Loucy (cell line): ENCODE results near the gene ASB14.

ENCODE experiments used
- H2AFZ ChIP-seq: fragments of 200-600 bp; sonication (generic); 2 replicates; pipeline ENCODE4 v1.6.0; 2016; ENCODE audit warnings: antibody characterized with exemption, mild to moderate bottlenecking, low read length, moderate library complexity
- H3F3A ChIP-seq: fragments of 200-600 bp; 2 replicates; pipeline ENCODE4 v1.6.0; 2016; ENCODE audit warnings: antibody characterized with exemption, low read depth, mild to moderate bottlenecking
- H3K27me3 ChIP-seq: fragments of 200-600 bp; sonication (generic); 2 replicates; pipeline ENCODE4 v1.6.1; 2014; ENCODE audit warnings: low read length, mild to moderate bottlenecking; ENCODE audit not compliant: insufficient read depth, poor library complexity, severe bottlenecking
- H3K36me3 ChIP-seq: fragments of 200-600 bp; sonication (generic); 2 replicates; pipeline ENCODE4 v1.6.1; 2016; ENCODE audit warnings: low read length; ENCODE audit not compliant: insufficient read depth
- H3K4me1 ChIP-seq: fragments of 200-600 bp; sonication (generic); 2 replicates; pipeline ENCODE4 v1.5.1; 2014; ENCODE audit warnings: low read length, mild to moderate bottlenecking; ENCODE audit not compliant: insufficient read depth, poor library complexity, severe bottlenecking
- H3K4me2 ChIP-seq: fragments of 200-600 bp; sonication (generic); 2 replicates; pipeline ENCODE4 v1.6.0; 2014; ENCODE audit warnings: antibody characterized with exemption, low read length, low read depth, mild to moderate bottlenecking; ENCODE audit not compliant: poor library complexity, severe bottlenecking
- H3K4me3 ChIP-seq: fragments of 200-600 bp; sonication (generic); 2 replicates; pipeline ENCODE4 v1.5.1; 2014; ENCODE audit warnings: low read length, mild to moderate bottlenecking, mixed read lengths; ENCODE audit not compliant: poor library complexity, severe bottlenecking
- H3K79me2 ChIP-seq: fragments of 200-600 bp; sonication (generic); 2 replicates; pipeline ENCODE4 v1.6.1; 2014; ENCODE audit warnings: low read length; ENCODE audit not compliant: insufficient read depth
- H3K9ac ChIP-seq: fragments of 200-600 bp; sonication (generic); 2 replicates; pipeline ENCODE4 v1.6.0; 2014; ENCODE audit warnings: mild to moderate bottlenecking, low read depth, low read length, moderate library complexity; ENCODE audit not compliant: poor library complexity, severe bottlenecking
- H3K9me2 ChIP-seq: fragments of 200-600 bp; sonication (generic); replicated peaks from 2 replicates; pipeline ENCODE4 v1.6.1; 2016; ENCODE audit warnings: low read depth, low read length, mixed read lengths
- H3K9me3 ChIP-seq: fragments of 200-600 bp; sonication (generic); 2 replicates; pipeline ENCODE4 v1.6.1; 2014; ENCODE audit warnings: mild to moderate bottlenecking, antibody characterized with exemption, low read length, low read depth; ENCODE audit not compliant: insufficient read depth
- H4K20me1 ChIP-seq: fragments of 200-600 bp; sonication (generic); 2 replicates; pipeline ENCODE4 v1.6.0; 2014; ENCODE audit warnings: antibody characterized with exemption, low read length, mild to moderate bottlenecking; ENCODE audit not compliant: insufficient read depth, poor library complexity, severe bottlenecking
- EZH2phosphoT487 ChIP-seq: fragments of 200-600 bp; IDR thresholded peaks from 2 replicates; pipeline ENCODE4 v1.6.1; 2018; ENCODE audit warnings: antibody characterized with exemption, mild to moderate bottlenecking, moderate library complexity, borderline replicate concordance
- TF ChIP-seq, protein P1 (sequence below): fragments of 200-600 bp; sonication (generic); conservative IDR thresholded peaks from 2 replicates; pipeline ENCODE4 v1.5.1; 2014; ENCODE audit warnings: mild to moderate bottlenecking, antibody characterized with exemption, low read length

ASB14 gene

GRCh38 chr3:57274845-57275244 is 17.6 kb downstream of the ASB14 start:
- Histone ChIP-seq H3K4me2 (no peak overlapping the region), H3K27me3 (no peaks in the 10 kb centered on the region), H3K9ac (no peak overlapping the region)

DNA sequence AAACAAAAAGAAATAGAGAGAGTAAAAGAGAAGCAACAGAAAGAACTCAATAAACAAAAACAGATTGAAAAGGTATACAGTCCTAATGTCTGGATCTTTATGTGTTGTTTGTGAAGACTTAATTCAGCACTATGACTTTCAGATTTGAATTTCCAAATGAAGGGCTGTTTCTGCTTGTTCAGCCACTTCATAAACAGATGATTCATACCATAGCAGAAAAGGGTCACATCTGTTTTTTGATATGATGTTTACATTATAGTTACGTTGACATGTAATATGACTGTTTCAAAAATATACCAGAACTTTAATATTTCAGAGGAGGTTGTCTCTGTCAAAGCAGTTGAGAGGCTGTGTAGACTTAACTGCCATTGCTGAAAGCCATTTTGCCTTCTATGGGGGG is 24.1 kb downstream of the ASB14 start:
- Histone ChIP-seq H3K4me1 (no peaks in the 10 kb centered on the region), H3K27me3 (no peaks in the 10 kb centered on the region), H3K4me3 (no peak overlapping the region), H3K9me3 (peaks cover under 1% of the 10 kb centered on the region; the same call in 1 of the 2 replicates), H4K20me1 (no peaks in the 10 kb centered on the region), H3K9ac (no peak overlapping the region), H3K79me2 (0 out of 2 replicates have a peak, but pooled peaks cover 9% of the 10 kb centered on the region), H3K9me2 (no peaks in the 10 kb centered on the region), H3K4me2 (no peak overlapping the region), H3K36me3 (peaks cover 87% of the 10 kb centered on the region), H3F3A (no peaks in the 10 kb centered on the region), H2AFZ (no peak overlapping the region)
- TF ChIP-seq, protein P1, sequence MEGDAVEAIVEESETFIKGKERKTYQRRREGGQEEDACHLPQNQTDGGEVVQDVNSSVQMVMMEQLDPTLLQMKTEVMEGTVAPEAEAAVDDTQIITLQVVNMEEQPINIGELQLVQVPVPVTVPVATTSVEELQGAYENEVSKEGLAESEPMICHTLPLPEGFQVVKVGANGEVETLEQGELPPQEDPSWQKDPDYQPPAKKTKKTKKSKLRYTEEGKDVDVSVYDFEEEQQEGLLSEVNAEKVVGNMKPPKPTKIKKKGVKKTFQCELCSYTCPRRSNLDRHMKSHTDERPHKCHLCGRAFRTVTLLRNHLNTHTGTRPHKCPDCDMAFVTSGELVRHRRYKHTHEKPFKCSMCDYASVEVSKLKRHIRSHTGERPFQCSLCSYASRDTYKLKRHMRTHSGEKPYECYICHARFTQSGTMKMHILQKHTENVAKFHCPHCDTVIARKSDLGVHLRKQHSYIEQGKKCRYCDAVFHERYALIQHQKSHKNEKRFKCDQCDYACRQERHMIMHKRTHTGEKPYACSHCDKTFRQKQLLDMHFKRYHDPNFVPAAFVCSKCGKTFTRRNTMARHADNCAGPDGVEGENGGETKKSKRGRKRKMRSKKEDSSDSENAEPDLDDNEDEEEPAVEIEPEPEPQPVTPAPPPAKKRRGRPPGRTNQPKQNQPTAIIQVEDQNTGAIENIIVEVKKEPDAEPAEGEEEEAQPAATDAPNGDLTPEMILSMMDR: no peak
- TF ChIP-seq EZH2phosphoT487: no peak

More at GRCh38 chr3:57274845-57275244, 17.6 kb downstream of the ASB14 start:
- peaks cover 37% of the 10 kb centered on the region for H3K36me3 ChIP-seq
- no peaks in the 10 kb centered on the region for H4K20me1 ChIP-seq
- no peaks in the 10 kb centered on the region for H3K4me1 ChIP-seq
- TF ChIP-seq, protein P1: no peak
- TF ChIP-seq EZH2phosphoT487: no peak
- H2AFZ ChIP-seq: no peak overlapping the region
- no peaks in the 10 kb centered on the region for H3K79me2 ChIP-seq
- peaks cover 4% of the 10 kb centered on the region; the same call in 1 of the 2 replicates for H3K9me3 ChIP-seq
- no peak overlapping the region for H3K4me3 ChIP-seq
- no peaks in the 10 kb centered on the region for H3K9me2 ChIP-seq
- no peaks in the 10 kb centered on the region for H3F3A ChIP-seq

GRCh38 chr3:57261929-57262328 is 30.6 kb downstream of the ASB14 start:
- H3F3A ChIP-seq: no peaks in the 10 kb centered on the region
- H4K20me1 ChIP-seq: no peaks in the 10 kb centered on the region
- no peaks in the 10 kb centered on the region for H3K27me3 ChIP-seq
- H3K4me1 ChIP-seq: no peaks in the 10 kb centered on the region
- no peak overlapping the region for H3K9ac ChIP-seq
- H3K36me3 ChIP-seq: peaks cover 93% of the 10 kb centered on the region
- TF ChIP-seq, protein P1: no peak
- no peak for TF ChIP-seq EZH2phosphoT487
- H3K4me3 ChIP-seq: no peak overlapping the region
- H3K9me2 ChIP-seq: no peaks in the 10 kb centered on the region
- no peak overlapping the region for H3K4me2 ChIP-seq
- no peak overlapping the region for H2AFZ ChIP-seq
- H3K9me3 ChIP-seq: peaks cover 2% of the 10 kb centered on the region; the same call in 1 of the 2 replicates
- H3K79me2 ChIP-seq: 0 out of 2 replicates have a peak, but pooled peaks cover 9% of the 10 kb centered on the region
